Breast epithelium (tissue), 4 donors: ENCODE results near the gene LRP3. TPM values are rescaled to one million over a fixed set of nuclear protein-coding genes. Genes with fewer than 3 reads are reported as not detected.
"Not testable (repeated sequence)": the region's sequence is repeated elsewhere in the genome, so short reads cannot be mapped to it uniquely, and the experiment has no call there.

Source experiments
- DNase-seq, 2 donors: peaks; one replicate each; pipeline ENCODE4 v3.0.0-alpha.2; 2019; ENCODE audit warnings: low spot score in 2 of 2
- H3K27ac ChIP-seq, 2 donors: fragments of 200-600 bp; sonication (generic) in 1 of 2; one replicate each; pipeline ENCODE4 v1.5.1; 2016 to 2019; ENCODE audit warnings: mild to moderate bottlenecking in 1 of 2
- H3K27me3 ChIP-seq, 2 donors: fragments of 200-600 bp; sonication (generic) in 1 of 2; one replicate each; pipeline versions ENCODE4 v1.5.1 to v1.6.0; 2017 to 2019; ENCODE audit warnings: control low read depth in 1 of 2, mild to moderate bottlenecking in 1 of 2
- H3K36me3 ChIP-seq: fragments of 200-600 bp; one replicate; pipeline ENCODE4 v1.5.1; 2019
- H3K4me1 ChIP-seq, 2 donors: fragments of 200-600 bp; sonication (generic); one replicate each; pipeline ENCODE4 v1.5.1; 2016 to 2019; ENCODE audit warnings: control low read depth in 1 of 2
- H3K4me3 ChIP-seq, 3 donors: fragments of 200-600 bp; sonication (generic); 1 replicate in 2 of 3; 2 replicates in 1 of 3; pipeline ENCODE4 v1.5.1; 2016 to 2019; ENCODE audit warnings: mild to moderate bottlenecking in 3 of 3, moderate library complexity in 2 of 3
- H3K9me3 ChIP-seq, 2 donors: fragments of 200-600 bp; sonication (generic) in 1 of 2; one replicate each; pipeline ENCODE4 v1.5.1; 2016 to 2019; ENCODE audit warnings: control low read depth in 1 of 2
- POLR2A ChIP-seq: fragments of 450-650 bp; IDR thresholded peaks from one replicate; pipeline ENCODE4 v1.6.1; 2016; ENCODE audit warnings: antibody characterized with exemption, mild to moderate bottlenecking, moderate library complexity
- POLR2AphosphoS5 ChIP-seq, 3 donors: sonication (generic); formaldehyde crosslinking; IDR thresholded peaks; one replicate each; pipeline ENCODE4 v1.6.1; 2017; ENCODE audit warnings: antibody characterized with exemption in 3 of 3
- intact Hi-C: fragments of 100-400 bp; cut with DNase I; formaldehyde crosslinking; loops from one replicate; pipeline ENCODE4 v1.15.1; 2023; ENCODE audit warnings: low total_unique reads
- total RNA-seq, 3 donors: library from RNA; depleted of rRNA; stranded (reverse); fragments of >200 nt; gene quantifications; one replicate each; pipeline ENCODE4 v1.1.0, GENCODE V29; 2016
- TF ChIP-seq, protein P1 (sequence below), 3 donors: fragments of 450-650 bp; IDR thresholded peaks; one replicate each; pipeline ENCODE4 v1.5.1; 2016 to 2017; ENCODE audit warnings: antibody characterized with exemption in 3 of 3, mild to moderate bottlenecking in 3 of 3, moderate library complexity in 3 of 3

LRP3 gene
- total RNA-seq, 3 donors from 2014 or later: 15.1 to 29.5 (median 23.8) TPM

DNA sequence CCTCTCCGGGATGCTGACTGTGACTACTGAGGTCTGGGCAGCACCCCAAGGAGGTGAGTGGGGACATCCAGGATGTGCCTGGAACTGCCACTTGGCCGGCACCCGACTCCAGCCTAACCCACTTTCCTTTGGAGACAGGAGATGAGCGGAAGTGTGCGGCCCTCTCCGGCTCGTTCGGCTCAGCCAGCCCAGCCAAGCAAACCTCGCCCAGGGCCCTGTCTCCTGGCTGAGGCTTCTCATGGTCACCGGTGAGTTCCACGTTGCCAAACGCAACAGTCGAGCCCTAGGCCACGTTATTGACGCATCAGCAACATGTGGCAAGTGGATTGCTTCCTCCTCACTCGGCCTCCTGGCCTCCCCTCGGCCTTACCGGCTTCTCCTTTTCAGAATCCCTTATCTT, 26.0 kb downstream of the LRP3 start:
- peaks cover 3 to 7% of the 10 kb centered on the region in 2 donors for H3K27me3 ChIP-seq
- no peaks in the 10 kb centered on the region for H3K9me3 ChIP-seq
- no peaks in the 10 kb centered on the region for H3K4me1 ChIP-seq
- intact Hi-C loops: no loop called here
- no peak overlapping the region for H3K4me3 ChIP-seq
- no peak for TF ChIP-seq POLR2A
- TF ChIP-seq, protein P1, sequence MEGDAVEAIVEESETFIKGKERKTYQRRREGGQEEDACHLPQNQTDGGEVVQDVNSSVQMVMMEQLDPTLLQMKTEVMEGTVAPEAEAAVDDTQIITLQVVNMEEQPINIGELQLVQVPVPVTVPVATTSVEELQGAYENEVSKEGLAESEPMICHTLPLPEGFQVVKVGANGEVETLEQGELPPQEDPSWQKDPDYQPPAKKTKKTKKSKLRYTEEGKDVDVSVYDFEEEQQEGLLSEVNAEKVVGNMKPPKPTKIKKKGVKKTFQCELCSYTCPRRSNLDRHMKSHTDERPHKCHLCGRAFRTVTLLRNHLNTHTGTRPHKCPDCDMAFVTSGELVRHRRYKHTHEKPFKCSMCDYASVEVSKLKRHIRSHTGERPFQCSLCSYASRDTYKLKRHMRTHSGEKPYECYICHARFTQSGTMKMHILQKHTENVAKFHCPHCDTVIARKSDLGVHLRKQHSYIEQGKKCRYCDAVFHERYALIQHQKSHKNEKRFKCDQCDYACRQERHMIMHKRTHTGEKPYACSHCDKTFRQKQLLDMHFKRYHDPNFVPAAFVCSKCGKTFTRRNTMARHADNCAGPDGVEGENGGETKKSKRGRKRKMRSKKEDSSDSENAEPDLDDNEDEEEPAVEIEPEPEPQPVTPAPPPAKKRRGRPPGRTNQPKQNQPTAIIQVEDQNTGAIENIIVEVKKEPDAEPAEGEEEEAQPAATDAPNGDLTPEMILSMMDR (IDR thresholded peaks at IDR 0.05): no peak
- TF ChIP-seq POLR2AphosphoS5 (IDR thresholded peaks at IDR 0.05): no peak
- H3K27ac ChIP-seq: no peak overlapping the region
- DNase-seq: no peak
- no peaks in the 10 kb centered on the region for H3K36me3 ChIP-seq

DNA sequence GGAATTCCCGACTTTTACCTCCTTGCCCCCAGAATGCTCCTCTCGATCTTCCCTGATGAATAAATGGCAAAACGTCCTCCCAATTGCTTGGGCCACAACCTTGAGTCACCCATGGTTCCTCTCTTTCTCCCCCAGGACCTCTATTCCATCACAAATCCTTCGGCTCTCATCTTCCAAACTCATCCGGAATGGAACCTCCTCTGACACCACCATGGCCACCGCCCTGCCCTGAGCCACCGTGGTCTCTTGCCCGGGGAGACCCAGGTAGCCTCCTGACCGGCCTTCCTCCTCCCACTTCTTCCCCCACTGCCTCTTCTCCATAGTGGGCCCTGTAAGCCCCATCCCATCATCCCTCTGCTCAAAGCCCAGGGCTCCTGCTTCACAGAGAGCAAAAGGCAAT, 26.6 kb downstream of the LRP3 start:
- Histone ChIP-seq H3K4me3 (no peak overlapping the region), H3K27ac (no peak overlapping the region), H3K9me3 (no peaks in the 10 kb centered on the region), H3K36me3 (no peaks in the 10 kb centered on the region), H3K4me1 (no peaks in the 10 kb centered on the region), H3K27me3 (peaks cover 6 to 14% of the 10 kb centered on the region in 2 donors)
- DNase-seq: no peak
- intact Hi-C loops: no loop called here
- TF ChIP-seq POLR2A (no peak), POLR2AphosphoS5 (IDR thresholded peaks at IDR 0.05) (no peak)
- TF ChIP-seq, protein P1 (IDR thresholded peaks at IDR 0.05): no peak

DNA sequence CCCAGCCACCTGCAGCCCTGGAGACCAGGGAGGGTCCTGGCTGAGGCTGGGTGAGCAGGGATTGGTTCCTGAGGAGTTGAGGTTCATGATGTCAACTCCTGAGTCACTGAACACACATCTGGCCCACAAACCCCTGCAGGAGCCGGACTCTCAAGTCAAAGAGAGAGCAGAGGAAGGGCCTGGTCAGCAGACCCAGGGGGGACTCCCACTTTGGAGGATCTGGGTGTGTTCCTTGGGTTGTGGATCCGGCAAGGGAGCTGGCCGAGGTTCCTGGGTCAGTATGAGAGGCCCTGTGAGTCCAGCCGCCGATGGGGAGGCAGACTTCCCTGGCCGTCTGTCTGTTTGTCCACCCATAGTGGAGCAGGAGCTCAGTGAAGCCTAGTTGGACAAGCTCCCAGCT, 27.5 kb downstream of the LRP3 start:
- Histone ChIP-seq H3K36me3 (no peaks in the 10 kb centered on the region), H3K4me1 (no peaks in the 10 kb centered on the region), H3K9me3 (no peaks in the 10 kb centered on the region), H3K27me3 (peaks cover 9 to 23% of the 10 kb centered on the region in 2 donors), H3K4me3 (no peak overlapping the region), H3K27ac (no peak overlapping the region)
- intact Hi-C loops: no loop called here
- TF ChIP-seq POLR2A (no peak), POLR2AphosphoS5 (IDR thresholded peaks at IDR 0.05) (no peak)
- TF ChIP-seq, protein P1 (IDR thresholded peaks at IDR 0.05): no peak
- DNase-seq: no peak

DNA sequence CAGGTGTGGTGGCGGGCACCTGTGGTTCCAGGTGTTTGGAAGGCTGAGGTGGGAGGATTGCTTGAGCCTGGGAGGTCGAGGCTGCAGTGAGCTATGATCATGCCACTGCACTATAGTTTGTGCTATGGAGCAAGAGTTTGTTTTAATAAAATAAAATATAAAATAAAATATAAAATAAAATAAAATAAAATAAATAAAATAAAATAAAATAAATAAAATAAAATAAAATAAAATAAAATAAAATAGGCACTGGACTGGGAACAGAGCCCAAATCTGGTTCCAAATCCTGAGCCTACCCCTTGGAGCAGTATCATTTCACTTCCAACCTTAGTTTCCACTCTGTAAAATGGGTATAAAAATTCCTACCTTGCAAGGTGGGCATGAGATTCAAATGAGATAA, 28.1 kb downstream of the LRP3 start:
- H3K27ac ChIP-seq, H3K9me3 ChIP-seq, H3K4me3 ChIP-seq, intact Hi-C loops, H3K36me3 ChIP-seq, DNase-seq, H3K4me1 ChIP-seq: not testable (repeated sequence)
- peaks cover 15 to 29% of the 10 kb centered on the region in 2 donors for H3K27me3 ChIP-seq

DNA sequence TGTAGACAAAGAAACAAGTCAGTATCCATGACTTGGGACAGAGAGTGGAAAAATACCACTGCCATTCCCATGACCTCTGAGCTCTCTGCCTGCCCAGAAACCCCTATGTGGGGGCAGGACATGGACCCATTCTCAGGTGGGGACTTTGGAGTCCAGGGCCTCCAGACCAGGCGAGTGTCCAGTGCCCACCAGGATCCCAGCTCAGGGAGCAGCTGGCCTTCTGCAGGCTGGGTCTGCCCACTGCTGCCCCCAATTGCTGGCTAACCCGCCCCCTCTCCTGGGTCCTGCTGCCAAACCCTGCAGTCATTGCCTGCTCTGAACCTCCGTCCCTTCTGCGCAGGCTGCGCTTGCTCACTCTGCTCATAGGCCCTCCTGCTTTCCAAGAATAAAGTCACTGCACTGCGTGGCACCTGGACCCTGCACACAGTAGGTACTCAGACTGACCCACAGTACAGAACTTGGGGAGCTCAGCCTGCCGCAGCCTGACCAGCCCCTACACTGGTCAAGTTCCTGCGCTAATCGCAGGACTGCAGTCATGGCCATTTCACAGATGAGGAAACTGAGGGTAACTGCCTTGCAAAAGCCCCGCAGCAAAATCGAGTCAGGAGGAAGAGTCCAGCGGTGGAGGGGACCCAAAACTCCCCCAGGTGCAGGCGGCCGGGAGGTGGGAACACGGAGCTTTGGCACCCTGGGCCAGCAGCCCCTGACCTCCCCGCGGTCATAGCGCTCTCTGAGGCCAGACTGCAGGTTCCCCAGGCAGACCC, 30.7 kb downstream of the LRP3 start:
- Histone ChIP-seq H3K9me3 (peaks cover 15 to 20% of the 10 kb centered on the region in 2 donors), H3K4me3 (peak overlapping the region in 2 of 3 donors; percentile 24 to 67), H3K4me1 (no peaks in the 10 kb centered on the region), H3K27ac (no peak overlapping the region), H3K36me3 (no peaks in the 10 kb centered on the region), H3K27me3 (peaks cover 16 to 35% of the 10 kb centered on the region in 2 donors)
- DNase-seq: no peak
- TF ChIP-seq POLR2A (no peak), POLR2AphosphoS5 (IDR thresholded peaks at IDR 0.05) (no peak)
- TF ChIP-seq, protein P1 (IDR thresholded peaks at IDR 0.05): no peak
- intact Hi-C loops: no loop called here
